GM20000 (cell line): ENCODE results near the gene TRIM5.
"Not testable (repeated sequence)": the region's sequence is repeated elsewhere in the genome, so short reads cannot be mapped to it uniquely, and the experiment has no call there.

Experiments used
- DNase-seq: peaks from one replicate; pipeline ENCODE4 v3.0.0; 2012; ENCODE audit warnings: low spot score
- CTCF ChIP-seq: IDR thresholded peaks from 2 replicates; pipeline ENCODE4 v1.5.1; 2012; ENCODE audit warnings: mild to moderate bottlenecking, control low read depth; ENCODE audit errors: extremely low read depth, missing control alignments

Gene TRIM5

GRCh38 chr11:5694642-5695041 lies 9.8 kb upstream of the TRIM5 start:
- no peak for TF ChIP-seq CTCF

GRCh38 chr11:5691964-5692361 lies 7.1 kb upstream of the TRIM5 start:
- no peak for DNase-seq
- TF ChIP-seq CTCF, result no peak

More at GRCh38 chr11:5694642-5695041, 9.8 kb upstream of the TRIM5 start:
- DNase-seq, result no peak

GRCh38 chr11:5691238-5691963 lies 6.5 kb upstream of the TRIM5 start:
- DNase-seq, result not testable (repeated sequence)

GRCh38 chr11:5690736-5691135 lies 5.9 kb upstream of the TRIM5 start:
- no peak for TF ChIP-seq CTCF

GRCh38 chr11:5690216-5690615 lies 5.3 kb upstream of the TRIM5 start:
- DNase-seq, result no peak
- TF ChIP-seq CTCF, result no peak

More at GRCh38 chr11:5690736-5691135, 5.9 kb upstream of the TRIM5 start:
- DNase-seq, result no peak

GRCh38 chr11:5689551-5689983 lies 4.7 kb upstream of the TRIM5 start, which contains the start of gene TRIM22:
Gene TRIM22 (plus strand): TSS chr11:5689790. CDS start chr11:5696233, 6,443 bp downstream.
- TF ChIP-seq CTCF, result no peak
- DNase-seq, result peak; percentile 68

- TF ChIP-seq CTCF, result no peak
- DNase-seq, result no peak
Observed at GRCh38 chr11:5688482-5688881, 3.6 kb upstream of the TRIM5 start.

- no peak for TF ChIP-seq CTCF
- DNase-seq, result no peak
Observed at GRCh38 chr11:5686426-5686825, 1.6 kb upstream of the TRIM5 start.
